EL (cell line): Measurements from ENCODE around the gene GPR21.

ENCODE experiments used
- DNase-seq: peaks from one replicate; pipeline ENCODE4 v3.0.0-alpha.2; 2016

The GPR21 gene

GRCh38 chr9:123034881-123035510 lies 1.5 kb downstream of the GPR21 start:
- no peak for DNase-seq

- no peak for DNase-seq
Observed at GRCh38 chr9:123035791-123036190, 2.3 kb downstream of the GPR21 start.

GRCh38 chr9:123036893-123037545 lies 3.6 kb downstream of the GPR21 start:
- no peak for DNase-seq

GRCh38 chr9:123039617-123040219 lies 6.3 kb downstream of the GPR21 start:
- no peak for DNase-seq

GRCh38 chr9:123040801-123041200 lies 7.3 kb downstream of the GPR21 start:
- no peak for DNase-seq

GRCh38 chr9:123041489-123041888 lies 8.0 kb downstream of the GPR21 start:
- DNase-seq = no peak

GRCh38 chr9:123043081-123043939 lies 9.8 kb downstream of the GPR21 start:
- DNase-seq = no peak

GRCh38 chr9:123044586-123044985 lies 11.1 kb downstream of the GPR21 start:
- DNase-seq = peak; percentile 46

GRCh38 chr9:123046406-123047195 lies 13.1 kb downstream of the GPR21 start:
- no peak for DNase-seq

GRCh38 chr9:123048748-123049147 lies 15.3 kb downstream of the GPR21 start:
- DNase-seq = no peak

- DNase-seq = peak; percentile 44
Observed at GRCh38 chr9:123049589-123050222, 16.2 kb downstream of the GPR21 start.

GRCh38 chr9:123053046-123053445 lies 19.6 kb downstream of the GPR21 start:
- DNase-seq = no peak

GRCh38 chr9:123053711-123054110 lies 20.2 kb downstream of the GPR21 start:
- no peak for DNase-seq

- peak; percentile 52 for DNase-seq
Observed at GRCh38 chr9:123058834-123059233, 25.4 kb downstream of the GPR21 start.

- no peak for DNase-seq
Observed at GRCh38 chr9:123059472-123060220, 26.2 kb downstream of the GPR21 start.

GRCh38 chr9:123061216-123061615 lies 27.7 kb downstream of the GPR21 start:
- no peak for DNase-seq

- peak; percentile 23 for DNase-seq
Observed at GRCh38 chr9:123062351-123063176, 29.1 kb downstream of the GPR21 start.

GRCh38 chr9:123063177-123063598 lies 29.7 kb downstream of the GPR21 start:
- peak; percentile 76 for DNase-seq

- DNase-seq = no peak
Observed at GRCh38 chr9:123063896-123064295, 30.4 kb downstream of the GPR21 start.

GRCh38 chr9:123064716-123065115 lies 31.2 kb downstream of the GPR21 start:
- DNase-seq = no peak
